GM23338 (cell line): ENCODE results near the gene NAALADL2. TPM values are rescaled to one million over a fixed set of nuclear protein-coding genes. Genes with fewer than 3 reads are reported as not detected.

Source experiments
- ATAC-seq: fragments of 200-7000 bp; cut with Tn5 transposase; 3 replicates; pipeline ENCODE4 v1.9.1; 2020
- DNase-seq: peaks from one replicate; pipeline ENCODE4 v3.0.0-alpha.2; 2015; ENCODE audit warnings: low spot score
- H2AFZ ChIP-seq: fragments of 200-600 bp; sonication (generic); 2 replicates; pipeline ENCODE4 v1.8.0; 2016; ENCODE audit warnings: antibody characterized with exemption, mild to moderate bottlenecking, moderate library complexity
- H3F3A ChIP-seq: fragments of 200-600 bp; sonication (generic); replicated peaks from 2 replicates; pipeline ENCODE4 v1.8.0; 2017; ENCODE audit warnings: antibody characterized with exemption, mixed run types, low read depth
- H3K27ac ChIP-seq: fragments of 200-600 bp; sonication (generic); 2 replicates; pipeline ENCODE4 v1.6.1; 2016; ENCODE audit warnings: low read depth
- H3K27me3 ChIP-seq: fragments of 200-600 bp; sonication (generic); 2 replicates; pipeline ENCODE4 v1.8.0; 2016; ENCODE audit warnings: mild to moderate bottlenecking, mixed run types, moderate library complexity; ENCODE audit not compliant: insufficient read depth
- H3K36me3 ChIP-seq: fragments of 200-600 bp; sonication (generic); 2 replicates; pipeline ENCODE4 v1.8.0; 2016; ENCODE audit warnings: mild to moderate bottlenecking; ENCODE audit not compliant: insufficient read depth
- H3K4me1 ChIP-seq: fragments of 200-600 bp; sonication (generic); 2 replicates; pipeline ENCODE4 v1.8.0; 2016; ENCODE audit warnings: mild to moderate bottlenecking, moderate library complexity; ENCODE audit not compliant: insufficient read depth
- H3K4me2 ChIP-seq: fragments of 200-600 bp; sonication (generic); 2 replicates; pipeline ENCODE4 v1.7.1; 2017; ENCODE audit warnings: mixed run types
- H3K4me3 ChIP-seq: fragments of 200-600 bp; sonication (generic); 2 replicates; pipeline ENCODE4 v1.6.1; 2016; ENCODE audit warnings: mixed run types
- H3K79me2 ChIP-seq: fragments of 200-600 bp; sonication (generic); replicated peaks from 2 replicates; pipeline ENCODE4 v1.8.0; 2017; ENCODE audit warnings: mild to moderate bottlenecking; ENCODE audit not compliant: insufficient read depth
- H3K9me2 ChIP-seq: fragments of 200-600 bp; sonication (generic); 2 replicates; pipeline ENCODE4 v1.8.0; 2017; ENCODE audit not compliant: insufficient read depth
- H4K20me1 ChIP-seq: fragments of 200-600 bp; sonication (generic); replicated peaks from 2 replicates; pipeline ENCODE4 v1.8.0; 2017; ENCODE audit warnings: mild to moderate bottlenecking; ENCODE audit not compliant: insufficient read depth
- H3K27ac Mint-ChIP-seq: 2 replicates; pipeline ENCODE4 v1.8.0; 2020; ENCODE audit warnings: inconsistent platforms, mild to moderate bottlenecking, moderate library complexity, mixed read lengths
- H3K27me3 Mint-ChIP-seq: 3 replicates; pipeline ENCODE4 v1.8.0; 2022; ENCODE audit warnings: low read depth, mild to moderate bottlenecking, moderate library complexity, mixed read lengths, inconsistent platforms; ENCODE audit not compliant: insufficient read depth, poor library complexity
- H3K36me3 Mint-ChIP-seq: 3 replicates; pipeline ENCODE4 v1.8.0; 2021; ENCODE audit warnings: low read depth, mild to moderate bottlenecking, inconsistent platforms, moderate library complexity, mixed read lengths
- H3K4me1 Mint-ChIP-seq: 3 replicates; pipeline ENCODE4 v1.8.0; 2020; ENCODE audit warnings: mild to moderate bottlenecking, inconsistent platforms, mixed read lengths
- H3K4me3 Mint-ChIP-seq: 3 replicates; pipeline ENCODE4 v1.8.0; 2021; ENCODE audit warnings: moderate library complexity, mild to moderate bottlenecking, inconsistent platforms, mixed read lengths
- H3K9me3 Mint-ChIP-seq: 3 replicates; pipeline ENCODE4 v1.8.0; 2020; ENCODE audit warnings: moderate library complexity, mild to moderate bottlenecking, inconsistent platforms, mixed read lengths
- NANOG ChIP-seq: IDR thresholded peaks from 2 replicates; pipeline ENCODE4 v1.6.1; 2016; ENCODE audit warnings: antibody characterized with exemption, borderline replicate concordance
- REST ChIP-seq: IDR thresholded peaks from one replicate; pipeline ENCODE4 v1.6.1; 2018; ENCODE audit warnings: antibody characterized with exemption; ENCODE audit not compliant: unreplicated experiment
- STAT1 ChIP-seq: IDR thresholded peaks from one replicate; pipeline ENCODE4 v1.6.1; 2016; ENCODE audit warnings: antibody characterized with exemption; ENCODE audit not compliant: unreplicated experiment
- ZNF331 ChIP-seq: fragments of 250-450 bp; sonication (Bioruptor Pico); IDR thresholded peaks from 2 replicates; pipeline ENCODE4 v1.5.0; 2020; ENCODE audit warnings: low read depth, mild to moderate bottlenecking, moderate library complexity
- ZNF462 ChIP-seq: fragments of 250-450 bp; sonication (Bioruptor Pico); IDR thresholded peaks from 2 replicates; pipeline ENCODE4 v1.5.0; 2020; ENCODE audit warnings: mild to moderate bottlenecking, moderate library complexity
- polyA plus RNA-seq: library from polyadenylated mRNA; unstranded; fragments of >200 nt; fragmentation: Nextera tagmentation; extraction: Ambion mirVana; gene quantifications from 2 replicates; pipeline ENCODE4 v1.2.1, GENCODE V29; 2016
- total RNA-seq: library from RNA; depleted of rRNA; stranded (reverse); fragments of >200 nt; shearing (Covaris generic); gene quantifications from 2 replicates; pipeline ENCODE4 v1.2.3, GENCODE V29; 2014

NAALADL2 gene
- total and polyA plus RNA-seq, 2 experiments from 2014 or later: 1.6 to 2.6 TPM

GRCh38 chr3:175521406-175521805 lies 662.3 kb downstream of the NAALADL2 start (continued):
- TF ChIP-seq REST: no peak

GRCh38 chr3:175526191-175526590 lies 667.1 kb downstream of the NAALADL2 start:
- H3K4me3 ChIP-seq: peak overlapping the region; percentile 14
- peak overlapping the region; percentile 70 for H3K27ac ChIP-seq
- Mint-ChIP-seq H3K4me1 (peaks cover 22% of the 10 kb centered on the region; the same call in 2 of the 3 replicates), H3K36me3 (peaks cover 6% of the 10 kb centered on the region; the same call in 2 of the 3 replicates), H3K4me3 (peak overlapping the region; percentile 53), H3K27me3 (no peaks in the 10 kb centered on the region), H3K9me3 (no peaks in the 10 kb centered on the region), H3K27ac (peak overlapping the region; percentile 90)
- no peaks in the 10 kb centered on the region for H3F3A ChIP-seq
- TF ChIP-seq NANOG (peak; percentile 2; the same call in 1 of the 2 replicates), ZNF331 (CRISPR knock-in tag) (no peak), STAT1 (no peak)
- H2AFZ ChIP-seq: no peak overlapping the region
- H3K36me3 ChIP-seq: 0 out of 2 replicates have a peak, but pooled peaks cover 3% of the 10 kb centered on the region
- no peaks in the 10 kb centered on the region for H3K27me3 ChIP-seq
- peaks cover 12% of the 10 kb centered on the region for H3K9me2 ChIP-seq
- peaks cover 24% of the 10 kb centered on the region for H3K4me1 ChIP-seq
- no peak for ATAC-seq
- peak overlapping the region; percentile 50 for H3K4me2 ChIP-seq
- no peak for DNase-seq
- no peaks in the 10 kb centered on the region for H3K79me2 ChIP-seq
- H4K20me1 ChIP-seq: no peaks in the 10 kb centered on the region

GRCh38 chr3:175526609-175527280 lies 667.6 kb downstream of the NAALADL2 start:
- H3K4me3 Mint-ChIP-seq: peak overlapping the region; percentile 53
- peak; percentile 46 for DNase-seq
- H3K27me3 Mint-ChIP-seq: no peaks in the 10 kb centered on the region

More at GRCh38 chr3:175526609-175527280, 667.6 kb downstream of the NAALADL2 start:
- H3K4me1 ChIP-seq: peaks cover 24% of the 10 kb centered on the region
- H3F3A ChIP-seq: no peaks in the 10 kb centered on the region
- H3K4me3 ChIP-seq: peak overlapping the region; percentile 14
- peak; percentile 52; the same call in 2 of the 3 replicates for ATAC-seq
- peak overlapping the region; percentile 0; the same call in 1 of the 2 replicates for H2AFZ ChIP-seq
- Mint-ChIP-seq H3K4me1 (peaks cover 22% of the 10 kb centered on the region; the same call in 2 of the 3 replicates), H3K36me3 (peaks cover 6% of the 10 kb centered on the region; the same call in 2 of the 3 replicates), H3K9me3 (no peaks in the 10 kb centered on the region), H3K27ac (peak overlapping the region; percentile 90)
- H3K27ac ChIP-seq: peak overlapping the region; percentile 70
- H4K20me1 ChIP-seq: no peaks in the 10 kb centered on the region
- peaks cover 13% of the 10 kb centered on the region for H3K9me2 ChIP-seq
- H3K79me2 ChIP-seq: no peaks in the 10 kb centered on the region
- H3K27me3 ChIP-seq: no peaks in the 10 kb centered on the region
- peak; percentile 91 for TF ChIP-seq ZNF462 (CRISPR knock-in tag)
- TF ChIP-seq REST: no peak
- 0 out of 2 replicates have a peak, but pooled peaks cover 3% of the 10 kb centered on the region for H3K36me3 ChIP-seq
- peak overlapping the region; percentile 50 for H3K4me2 ChIP-seq
